ENCODE data around the gene RHOT2. TPM values are rescaled to one million over a fixed set of nuclear protein-coding genes. Genes with fewer than 3 reads are reported as not detected.

RHOT2 gene
- total and polyA plus RNA-seq, 9 of the 15 experiments (the other 6 are each of a cell fraction or from before 2014, with no cell fraction given), result 5.0 to 373 (median 112) TPM

- TF ChIP-seq TEAD4 (IDR thresholded peaks at IDR 0.05; ENCODE audit: low read length), result no peak
- TF ChIP-seq TEAD4 (CRISPR knock-in tag; IDR thresholded peaks at IDR 0.05; ENCODE audit: borderline replicate concordance), result no peak
- TF ChIP-seq BHLHE40 (IDR thresholded peaks at IDR 0.05; ENCODE audit: low read length), result no peak
- TF ChIP-seq SLC30A9 (CRISPR knock-in tag; IDR thresholded peaks at IDR 0.05), result no peak
- no peak for TF ChIP-seq ZKSCAN3 (CRISPR knock-in tag; IDR thresholded peaks at IDR 0.05)
- no peak for TF ChIP-seq MEIS2 (IDR thresholded peaks at IDR 0.05; ENCODE audit: partially characterized antibody)
- TF ChIP-seq ARID1B (IDR thresholded peaks at IDR 0.05), result no peak
- TF ChIP-seq MAZ (CRISPR knock-in tag; conservative IDR thresholded peaks at IDR 0.05 in 1 of 2, IDR thresholded peaks at IDR 0.05 in 1 of 2), result no peak
- TF ChIP-seq ZNF445 (CRISPR knock-in tag; IDR thresholded peaks at IDR 0.05; ENCODE audit: low read depth), result no peak
- no peak for TF ChIP-seq KDM5B (IDR thresholded peaks at IDR 0.05; ENCODE audit: insufficient replicate concordance, low read depth, low read length)
- no peak for TF ChIP-seq BACH1 (tag; IDR thresholded peaks at IDR 0.05)
- TF ChIP-seq ZNF146 (CRISPR knock-in tag; IDR thresholded peaks at IDR 0.05; ENCODE audit: unreplicated experiment), result no peak
- TF ChIP-seq ZEB2 (IDR thresholded peaks at IDR 0.05), result no peak
- TF ChIP-seq JUN (IDR thresholded peaks at IDR 0.05; ENCODE audit: borderline replicate concordance, low read depth, low read length), result peak; percentile 36; the same call in 1 of the 2 replicates
- no peak for TF ChIP-seq JUN (CRISPR knock-in tag; IDR thresholded peaks at IDR 0.05; ENCODE audit: borderline replicate concordance)
- no peak for TF ChIP-seq ATF1 (CRISPR knock-in tag; IDR thresholded peaks at IDR 0.05)
- no peak for TF ChIP-seq ATF1 (tag; IDR thresholded peaks at IDR 0.05)
- no peak for TF ChIP-seq SFPQ (IDR thresholded peaks at IDR 0.05; ENCODE audit: low read depth, low read length)
- TF ChIP-seq ZNF668 (CRISPR knock-in tag; IDR thresholded peaks at IDR 0.05), result no peak
- TF ChIP-seq ATF3 (IDR thresholded peaks at IDR 0.05), result peak; percentile 68
- no peak for TF ChIP-seq ATF3 (CRISPR knock-in tag; conservative IDR thresholded peaks at IDR 0.05)
- no peak for TF ChIP-seq TAL1 (IDR thresholded peaks at IDR 0.05)
- no peak for TF ChIP-seq NFXL1 (CRISPR knock-in tag; IDR thresholded peaks at IDR 0.05)
- TF ChIP-seq TFAP4 (CRISPR knock-in tag; IDR thresholded peaks at IDR 0.05; ENCODE audit: borderline replicate concordance), result no peak
- peak; percentile 37; the same call in 1 of the 2 replicates for TF ChIP-seq MAFK (IDR thresholded peaks at IDR 0.05; ENCODE audit: low read length)
- no peak for TF ChIP-seq CCAR2 (IDR thresholded peaks at IDR 0.05; ENCODE audit: low read depth, low read length)
- TF ChIP-seq PHTF2 (CRISPR knock-in tag; IDR thresholded peaks at IDR 0.05), result no peak
These were observed 41.9 kb downstream of the RHOT2 start (continued) for GRCh38 chr16:709566-710499.

Data from K562 (cell line).